HG03060 (cell line): Measurements from ENCODE around the gene PHF21B.

ENCODE experiments used
- ATAC-seq: cut with Tn5 transposase; IDR thresholded peaks from one replicate; pipeline ENCODE4 v1.9.1; 2021; ENCODE audit warnings: low read depth, moderate number of reproducible peaks; ENCODE audit not compliant: unreplicated experiment

PHF21B gene

GRCh38 chr22:44940130-44940529, 69.7 kb downstream of the PHF21B start:
- ATAC-seq: no peak

- ATAC-seq: no peak
These were observed 70.4 kb downstream of the PHF21B start for GRCh38 chr22:44939451-44939850.

GRCh38 chr22:44938886-44939285, 70.9 kb downstream of the PHF21B start:
- no peak for ATAC-seq

GRCh38 chr22:44937216-44937615, 72.6 kb downstream of the PHF21B start:
- ATAC-seq: no peak

- no peak for ATAC-seq
These were observed 73.6 kb downstream of the PHF21B start for GRCh38 chr22:44936201-44936600.

GRCh38 chr22:44935724-44936123, 74.1 kb downstream of the PHF21B start:
- no peak for ATAC-seq

- no peak for ATAC-seq
These were observed 75.4 kb downstream of the PHF21B start for GRCh38 chr22:44934454-44934735.

- no peak for ATAC-seq
These were observed 75.9 kb downstream of the PHF21B start for GRCh38 chr22:44933666-44934453.

- no peak for ATAC-seq
These were observed 77.3 kb downstream of the PHF21B start for GRCh38 chr22:44932493-44932892.

- no peak for ATAC-seq
These were observed 78.0 kb downstream of the PHF21B start for GRCh38 chr22:44931766-44932165.

GRCh38 chr22:44931077-44931540, 78.7 kb downstream of the PHF21B start:
- ATAC-seq: no peak

- no peak for ATAC-seq
These were observed 79.1 kb downstream of the PHF21B start for GRCh38 chr22:44930711-44931035.

- ATAC-seq: no peak
These were observed 79.6 kb downstream of the PHF21B start for GRCh38 chr22:44930016-44930710.

- ATAC-seq: no peak
These were observed 80.3 kb downstream of the PHF21B start for GRCh38 chr22:44929359-44930015.

- ATAC-seq: no peak
These were observed 81.0 kb downstream of the PHF21B start for GRCh38 chr22:44928711-44929358.

- no peak for ATAC-seq
These were observed 81.7 kb downstream of the PHF21B start for GRCh38 chr22:44928136-44928463.

GRCh38 chr22:44927463-44928135, 82.2 kb downstream of the PHF21B start:
- no peak for ATAC-seq

- ATAC-seq: no peak
These were observed 83.1 kb downstream of the PHF21B start for GRCh38 chr22:44926491-44927415.

- no peak for ATAC-seq
These were observed 83.7 kb downstream of the PHF21B start for GRCh38 chr22:44926124-44926475.
